ENCODE measurements around the gene CPEB2.

CPEB2 gene

GRCh38 chr4:15015170-15015569 lies 12.9 kb downstream of the CPEB2 start:
- H3K4me3 ChIP-seq (ENCODE audit: control insufficient read depth, low read depth, low read length) = no peak overlapping the region
- no peak for DNase-seq (ENCODE audit: low read depth)
- TF ChIP-seq CTCF (IDR thresholded peaks at IDR 0.05; ENCODE audit: control insufficient read depth, insufficient read depth, low read depth, low read length, missing control alignments) = no peak

- H3K4me3 ChIP-seq (ENCODE audit: control insufficient read depth, low read depth, low read length) = no peak overlapping the region
- no peak for DNase-seq (ENCODE audit: low read depth)
- no peak for TF ChIP-seq CTCF (IDR thresholded peaks at IDR 0.05; ENCODE audit: control insufficient read depth, insufficient read depth, low read depth, low read length, missing control alignments)
These were observed 16.1 kb downstream of the CPEB2 start for GRCh38 chr4:15018361-15018760.

- no peak overlapping the region for H3K4me3 ChIP-seq (ENCODE audit: control insufficient read depth, low read depth, low read length)
- DNase-seq (ENCODE audit: low read depth) = no peak
- no peak for TF ChIP-seq CTCF (IDR thresholded peaks at IDR 0.05; ENCODE audit: control insufficient read depth, insufficient read depth, low read depth, low read length, missing control alignments)
These were observed 18.4 kb downstream of the CPEB2 start for GRCh38 chr4:15020502-15021286.

- DNase-seq (ENCODE audit: low read depth) = no peak
- TF ChIP-seq CTCF (IDR thresholded peaks at IDR 0.05; ENCODE audit: control insufficient read depth, insufficient read depth, low read depth, low read length, missing control alignments) = no peak
- H3K4me3 ChIP-seq (ENCODE audit: control insufficient read depth, low read depth, low read length) = no peak overlapping the region
These were observed 19.0 kb downstream of the CPEB2 start for GRCh38 chr4:15021311-15021710.

GRCh38 chr4:15021946-15022345 lies 19.7 kb downstream of the CPEB2 start:
- no peak for DNase-seq (ENCODE audit: low read depth)
- TF ChIP-seq CTCF (IDR thresholded peaks at IDR 0.05; ENCODE audit: control insufficient read depth, insufficient read depth, low read depth, low read length, missing control alignments) = no peak
- H3K4me3 ChIP-seq (ENCODE audit: control insufficient read depth, low read depth, low read length) = no peak overlapping the region

GRCh38 chr4:15024386-15024785 lies 22.1 kb downstream of the CPEB2 start:
- no peak overlapping the region for H3K4me3 ChIP-seq (ENCODE audit: control insufficient read depth, low read depth, low read length)
- no peak for TF ChIP-seq CTCF (IDR thresholded peaks at IDR 0.05; ENCODE audit: control insufficient read depth, insufficient read depth, low read depth, low read length, missing control alignments)

More at GRCh38 chr4:15024386-15024785, 22.1 kb downstream of the CPEB2 start:
- no peak for DNase-seq (ENCODE audit: low read depth)

All from AG09309 (cell line).